HCT116 (cell line): Measurements from ENCODE around the gene NPFFR1. TPM values are rescaled to one million over a fixed set of nuclear protein-coding genes. Genes with fewer than 3 reads are reported as not detected.
"Not testable (repeated sequence)": the region's sequence is repeated elsewhere in the genome, so short reads cannot be mapped to it uniquely, and the experiment has no call there.

Experiments used
- ATAC-seq: fragments of 200-7000 bp; cut with Tn5 transposase; 2 replicates; pipeline ENCODE4 v1.9.1; 2020; ENCODE audit warnings: mild to moderate bottlenecking, moderate library complexity
- BruUV-seq: library from RNA; stranded (reverse); fragments of 400-500 nt; replicated peaks from 2 replicates; lab custom pipeline; 2021; lab: Mats Ljungman, UMichigan
- CTCF ChIA-PET: fragments of 300-600 bp; sonication (Branson Sonifier 250); formaldehyde crosslinking; loops from one replicate; lab custom pipeline; 2021; ENCODE audit warnings: antibody characterized with exemption; lab: Charles Lee
- POLR2A ChIA-PET: fragments of 300-600, 350-600 bp; sonication (Branson Sonifier 250); formaldehyde crosslinking; loops from one replicate; lab custom pipeline; 2021; ENCODE audit warnings: antibody characterized with exemption; lab: Charles Lee
- RAD21 ChIA-PET, 2 experiments: fragments of 300-600 bp; sonication (Branson Sonifier 250); formaldehyde crosslinking; loops; one replicate each; lab custom pipeline; 2023; ENCODE audit warnings: low total read pairs in 2 of 2; ENCODE audit not compliant: uncharacterized antibody in 2 of 2, unreplicated experiment in 2 of 2, low non-redundant PET in 1 of 2; lab: Charles Lee
- DNase-seq: peaks from one replicate; pipeline ENCODE4 v3.0.0-alpha.2; 2010; ENCODE audit warnings: low read depth, low spot score
- H2AFZ ChIP-seq: fragments of 200-600 bp; shearing (Covaris generic), sonication (generic); 2 replicates; pipeline ENCODE4 v1.6.1; 2017; ENCODE audit warnings: low read depth, mixed run types, mixed read lengths, antibody characterized with exemption, low read length; ENCODE audit not compliant: poor library complexity, severe bottlenecking
- H3K27ac ChIP-seq: 2 replicates; pipeline ENCODE4 v1.5.1; 2012; ENCODE audit warnings: low read depth, low read length
- H3K27me3 ChIP-seq: fragments of 200-600 bp; sonication (generic); 2 replicates; pipeline ENCODE4 v1.6.1; 2016; ENCODE audit warnings: mixed run types, low read length, mixed read lengths; ENCODE audit not compliant: insufficient read depth
- H3K36me3 ChIP-seq, 2 experiments: fragments of 200-500 bp in 1 of 2; fragments of 200-600 bp in 1 of 2; sonication (Bioruptor generic) in 1 of 2; sonication (generic) in 1 of 2; 2 replicates each; pipeline versions ENCODE4 v1.5.1 to v1.6.1; 2014 to 2016; ENCODE audit warnings: low read length in 2 of 2, inconsistent platforms in 1 of 2, mixed read lengths in 1 of 2, mixed run types in 1 of 2; ENCODE audit not compliant: insufficient read depth in 2 of 2, control insufficient read depth in 1 of 2
- H3K4me1 ChIP-seq, 2 experiments: fragments of 200-600 bp in 1 of 2; sonication (generic) in 1 of 2; 2 replicates each; pipeline versions ENCODE4 v1.5.1 to v1.6.1; 2012 to 2017; ENCODE audit warnings: low read length in 2 of 2, inconsistent platforms in 1 of 2, mild to moderate bottlenecking in 1 of 2, mixed read lengths in 1 of 2, mixed run types in 1 of 2, moderate library complexity in 1 of 2; ENCODE audit not compliant: insufficient read depth in 2 of 2, control insufficient read depth in 1 of 2
- H3K4me2 ChIP-seq: fragments of 200-600 bp; sonication (generic); 2 replicates; pipeline ENCODE4 v1.6.1; 2017; ENCODE audit warnings: mixed run types, low read length, mixed read lengths
- H3K4me3 ChIP-seq, 2 experiments: fragments of 200-600 bp in 1 of 2; sonication (generic) in 1 of 2; replicated peaks in 1 of 2; 2 replicates each; pipeline ENCODE4 v1.5.1; 2011 to 2016; ENCODE audit warnings: low read length in 2 of 2, control low read depth in 1 of 2, low read depth in 1 of 2, mild to moderate bottlenecking in 1 of 2, mixed read lengths in 1 of 2, mixed run types in 1 of 2
- H3K79me2 ChIP-seq: fragments of 200-600 bp; sonication (generic); 2 replicates; pipeline ENCODE4 v1.6.1; 2017; ENCODE audit warnings: mild to moderate bottlenecking, mixed run types, low read length, moderate library complexity, mixed read lengths; ENCODE audit not compliant: insufficient read depth
- H3K9ac ChIP-seq: fragments of 200-600 bp; sonication (generic); 2 replicates; pipeline ENCODE4 v1.6.1; 2016; ENCODE audit warnings: low read length, mixed read lengths
- H3K9me2 ChIP-seq: fragments of 200-600 bp; sonication (generic), shearing (Covaris generic); 2 replicates; pipeline ENCODE4 v1.6.1; 2017; ENCODE audit warnings: mixed run types, mild to moderate bottlenecking, moderate library complexity; ENCODE audit not compliant: insufficient read depth
- H3K9me3 ChIP-seq, 2 experiments: fragments of 200-500 bp in 1 of 2; fragments of 200-600 bp in 1 of 2; sonication (Bioruptor generic) in 1 of 2; sonication (generic) in 1 of 2; 2 replicates each; pipeline ENCODE4 v1.6.1; 2014 to 2017; ENCODE audit warnings: low read length in 2 of 2, mixed read lengths in 2 of 2, inconsistent platforms in 1 of 2, low read depth in 1 of 2, mild to moderate bottlenecking in 1 of 2, mixed run types in 1 of 2, moderate library complexity in 1 of 2; ENCODE audit not compliant: control insufficient read depth in 1 of 2, insufficient read depth in 1 of 2
- H4K20me1 ChIP-seq: fragments of 200-600 bp; sonication (generic), shearing (Covaris generic); 2 replicates; pipeline ENCODE4 v1.6.1; 2017; ENCODE audit warnings: mixed run types, mild to moderate bottlenecking, moderate library complexity; ENCODE audit not compliant: insufficient read depth
- intact Hi-C: fragments of 100-400 bp; cut with micrococcal nuclease; formaldehyde crosslinking; loops from 2 replicates; pipeline ENCODE4 v1.10.0; 2022
- total RNA-seq: library from RNA; stranded (reverse); gene quantifications from one replicate; pipeline ENCODE4 v1.2.1, GENCODE V29; 2021; ENCODE audit not compliant: unreplicated experiment

NPFFR1 gene
- total RNA-seq, 1 experiment from 2014 or later: 0.02 TPM

DNA sequence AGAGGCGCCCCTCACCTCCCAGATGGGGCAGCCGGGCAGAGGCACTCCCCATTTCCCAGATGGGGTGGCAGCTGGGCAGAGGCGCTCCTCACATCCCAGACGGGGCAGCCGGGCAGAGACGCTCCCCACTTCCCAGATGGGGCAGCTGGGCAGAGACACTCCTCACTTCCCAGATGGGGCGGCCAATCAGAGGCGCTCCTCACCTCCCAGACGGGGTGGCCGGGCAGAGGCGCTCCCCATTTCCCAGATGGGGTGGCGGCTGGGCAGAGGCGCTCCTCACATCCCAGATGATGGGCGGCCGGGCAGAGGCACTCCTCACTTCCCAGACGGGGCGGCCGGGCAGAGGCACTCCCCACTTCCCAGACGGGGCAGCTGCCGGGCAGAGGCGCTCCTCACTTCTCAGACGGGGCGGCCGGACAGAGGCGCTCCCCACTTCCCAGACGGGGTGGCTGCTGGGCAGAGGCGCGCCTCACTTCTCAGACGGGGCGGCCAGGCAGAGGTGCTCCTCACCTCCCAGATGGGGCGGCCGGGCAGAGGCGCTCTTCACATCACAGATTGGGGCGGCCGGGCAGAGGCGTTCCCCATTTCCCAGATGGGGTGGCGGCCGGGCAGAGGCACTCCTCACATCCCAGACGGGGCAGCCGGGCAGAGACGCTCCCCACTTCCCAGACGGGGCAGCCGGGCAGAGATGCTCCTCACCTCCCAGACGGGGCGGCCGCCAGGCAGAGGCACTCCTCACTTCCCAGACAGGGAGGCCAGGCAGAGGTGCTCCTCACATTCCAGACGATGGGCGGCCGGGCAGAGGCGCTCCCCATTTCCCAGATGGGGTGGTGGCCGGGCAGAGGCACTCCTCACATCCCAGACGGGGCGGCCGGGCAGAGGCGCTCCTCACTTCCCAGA lies 44.5 kb downstream of the NPFFR1 start:
- ATAC-seq, H3K27me3 ChIP-seq, H3K9ac ChIP-seq, H3K9me2 ChIP-seq, RAD21 ChIA-PET, DNase-seq, H2AFZ ChIP-seq, H3K4me3 ChIP-seq, POLR2A ChIA-PET, H4K20me1 ChIP-seq, intact Hi-C loops, H3K4me2 ChIP-seq, H3K79me2 ChIP-seq, H3K4me1 ChIP-seq, H3K27ac ChIP-seq, CTCF ChIA-PET, H3K9me3 ChIP-seq, BruUV-seq, H3K36me3 ChIP-seq: not testable (repeated sequence)

DNA sequence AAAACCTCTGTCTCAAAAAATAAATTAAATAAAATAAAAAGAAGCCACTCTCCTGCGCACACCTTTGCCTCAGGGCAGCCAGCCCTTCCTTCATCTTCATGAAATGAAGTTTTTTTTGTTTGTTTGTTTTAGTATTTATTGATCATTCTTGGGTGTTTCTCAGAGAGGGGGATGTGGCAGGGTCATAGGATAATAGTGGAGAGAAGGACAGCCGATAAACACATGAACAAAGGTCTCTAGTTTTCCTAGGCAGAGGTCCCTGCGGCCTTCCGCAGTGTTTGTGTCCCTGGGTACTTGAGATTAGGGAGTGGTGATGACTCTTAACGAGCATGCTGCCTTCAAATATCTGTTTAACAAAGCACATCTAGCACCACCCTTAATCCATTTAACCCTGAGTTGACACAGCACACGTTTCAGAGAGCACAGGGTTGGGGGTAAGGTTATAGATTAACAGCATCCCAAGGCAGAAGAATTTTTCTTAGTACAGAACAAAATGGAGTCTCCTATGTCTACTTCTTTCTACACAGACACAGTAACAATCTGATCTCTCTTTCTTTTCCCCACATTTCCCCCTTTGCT lies 45.8 kb downstream of the NPFFR1 start:
- H3K4me2 ChIP-seq, H2AFZ ChIP-seq, RAD21 ChIA-PET, H3K79me2 ChIP-seq, H3K27ac ChIP-seq, H3K27me3 ChIP-seq, H4K20me1 ChIP-seq, H3K9ac ChIP-seq, H3K9me3 ChIP-seq, H3K4me1 ChIP-seq, ATAC-seq, intact Hi-C loops, H3K9me2 ChIP-seq, DNase-seq, BruUV-seq, H3K36me3 ChIP-seq, CTCF ChIA-PET, H3K4me3 ChIP-seq, POLR2A ChIA-PET: not testable (repeated sequence)
